HEK293T (cell line): ENCODE results near the gene NMT2.

Source experiments
- CTCF ChIA-PET: fragments of 350-600 bp; formaldehyde crosslinking; extraction: SDS; loops from one replicate; lab custom pipeline; 2021; ENCODE audit warnings: antibody characterized with exemption, inconsistent platforms; lab: Yijun Ruan, JAX
- POLR2A ChIA-PET: fragments of 350-600 bp; formaldehyde crosslinking; extraction: SDS; loops from one replicate; lab custom pipeline; 2020; ENCODE audit warnings: antibody characterized with exemption, inconsistent platforms; lab: Yijun Ruan, JAX
- DNase-seq: peaks from one replicate; pipeline ENCODE4 v3.0.0; 2012; ENCODE audit warnings: mixed read lengths; ENCODE audit errors: extremely low spot score
- ARNT ChIP-seq: fragments of 450-650 bp; IDR thresholded peaks from 2 replicates; pipeline ENCODE4 v1.6.1; 2017; ENCODE audit warnings: mild to moderate bottlenecking
- BHLHE40 ChIP-seq: fragments of 450-650 bp; IDR thresholded peaks from 2 replicates; pipeline ENCODE4 v1.6.1; 2016; ENCODE audit warnings: mild to moderate bottlenecking, moderate library complexity, borderline replicate concordance
- CTBP1 ChIP-seq: fragments of 450-650 bp; IDR thresholded peaks from 2 replicates; pipeline ENCODE4 v1.6.1; 2016; ENCODE audit warnings: borderline replicate concordance
- ELF4 ChIP-seq: fragments of 450-650 bp; IDR thresholded peaks from 2 replicates; pipeline ENCODE4 v1.6.1; 2017; ENCODE audit warnings: antibody characterized with exemption
- FOXA1 ChIP-seq: fragments of 450-650 bp; IDR thresholded peaks from 2 replicates; pipeline ENCODE4 v1.6.1; 2016; ENCODE audit warnings: mild to moderate bottlenecking
- FOXK2 ChIP-seq: fragments of 450-650 bp; IDR thresholded peaks from 2 replicates; pipeline ENCODE4 v1.6.1; 2016; ENCODE audit warnings: mild to moderate bottlenecking
- FOXM1 ChIP-seq: fragments of 450-650 bp; IDR thresholded peaks from 2 replicates; pipeline ENCODE4 v1.6.1; 2017; ENCODE audit warnings: mild to moderate bottlenecking, borderline replicate concordance
- HDGF ChIP-seq: fragments of 450-650 bp; IDR thresholded peaks from 2 replicates; pipeline ENCODE4 v1.6.1; 2017; ENCODE audit warnings: antibody characterized with exemption, borderline replicate concordance
- L3MBTL2 ChIP-seq: fragments of 450-650 bp; conservative IDR thresholded peaks from 2 replicates; pipeline ENCODE4 v1.6.1; 2016; ENCODE audit warnings: mild to moderate bottlenecking
- LEF1 ChIP-seq: fragments of 450-650 bp; IDR thresholded peaks from 2 replicates; pipeline ENCODE4 v1.6.1; 2017; ENCODE audit warnings: mild to moderate bottlenecking, borderline replicate concordance
- NFRKB ChIP-seq: fragments of 450-650 bp; IDR thresholded peaks from 2 replicates; pipeline ENCODE4 v1.6.1; 2016; ENCODE audit warnings: mild to moderate bottlenecking, moderate library complexity
- SP1 ChIP-seq: fragments of 450-650 bp; IDR thresholded peaks from 2 replicates; pipeline ENCODE4 v1.6.1; 2017
- SUZ12 ChIP-seq: fragments of 450-650 bp; IDR thresholded peaks from 2 replicates; pipeline ENCODE4 v1.6.1; 2016; ENCODE audit warnings: mild to moderate bottlenecking
- TARDBP ChIP-seq: fragments of 450-650 bp; IDR thresholded peaks from 2 replicates; pipeline ENCODE4 v1.6.1; 2016
- ZNF384 ChIP-seq: fragments of 450-650 bp; IDR thresholded peaks from 2 replicates; pipeline ENCODE4 v1.6.1; 2016
- TF ChIP-seq, protein P1 (sequence below): fragments of 450-650 bp; IDR thresholded peaks from 2 replicates; pipeline ENCODE4 v1.6.1; 2016

NMT2 gene

DNA sequence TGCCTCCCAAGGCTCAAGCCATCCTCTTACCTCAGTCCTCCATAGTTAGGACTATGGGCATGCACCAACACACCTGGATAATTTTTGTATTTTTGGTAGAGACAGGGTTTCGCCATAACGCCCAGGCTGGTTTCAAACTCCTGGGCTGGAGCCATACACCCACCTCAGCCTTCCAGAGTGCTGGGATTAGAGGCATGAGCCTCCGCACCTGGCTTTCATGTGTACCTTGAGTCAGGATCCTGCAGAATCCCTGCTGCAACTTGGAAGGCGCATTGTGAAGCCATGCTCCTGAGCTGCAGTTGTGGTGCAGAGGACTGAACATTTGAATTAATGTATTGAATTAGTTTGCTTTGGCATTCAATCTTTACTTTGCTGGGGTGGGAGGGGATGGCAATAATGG lies 29.4 kb upstream of the NMT2 start:
- ChIA-PET POLR2A (interaction anchor here (0.6 kb wide), 1 partner anchor 22 kb away, joined by 3 read pairs; no protein-coding TSS in a partner anchor), CTCF (no interaction called here)
- TF ChIP-seq FOXA1 = no peak
- TF ChIP-seq, protein P1, sequence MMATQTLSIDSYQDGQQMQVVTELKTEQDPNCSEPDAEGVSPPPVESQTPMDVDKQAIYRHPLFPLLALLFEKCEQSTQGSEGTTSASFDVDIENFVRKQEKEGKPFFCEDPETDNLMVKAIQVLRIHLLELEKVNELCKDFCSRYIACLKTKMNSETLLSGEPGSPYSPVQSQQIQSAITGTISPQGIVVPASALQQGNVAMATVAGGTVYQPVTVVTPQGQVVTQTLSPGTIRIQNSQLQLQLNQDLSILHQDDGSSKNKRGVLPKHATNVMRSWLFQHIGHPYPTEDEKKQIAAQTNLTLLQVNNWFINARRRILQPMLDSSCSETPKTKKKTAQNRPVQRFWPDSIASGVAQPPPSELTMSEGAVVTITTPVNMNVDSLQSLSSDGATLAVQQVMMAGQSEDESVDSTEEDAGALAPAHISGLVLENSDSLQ = no peak
- no peak for TF ChIP-seq L3MBTL2
- DNase-seq = no peak

DNA sequence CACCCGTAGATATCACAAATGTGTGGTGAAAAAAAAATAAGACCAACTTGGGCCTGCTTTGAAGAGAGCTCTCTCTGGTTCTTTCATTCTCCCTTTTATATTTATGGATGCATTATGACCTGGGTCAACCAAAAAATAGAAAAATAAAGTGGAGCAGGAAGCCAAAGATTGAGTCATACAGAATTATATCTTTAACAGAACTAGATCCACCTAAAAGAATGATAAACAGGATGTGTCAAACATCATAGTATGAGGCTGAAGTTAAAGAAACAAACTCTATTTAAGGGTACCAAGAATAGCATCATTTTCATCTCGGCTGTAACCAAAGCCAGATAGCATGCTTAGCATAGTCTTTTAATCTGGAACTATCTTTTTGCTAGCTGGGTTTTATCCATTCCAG lies 28.8 kb upstream of the NMT2 start:
- CTCF ChIA-PET = no interaction called here
- TF ChIP-seq SUZ12 = no peak
- TF ChIP-seq CTBP1 = no peak
- no peak for TF ChIP-seq FOXA1
- TF ChIP-seq NFRKB = no peak
- no peak for TF ChIP-seq ARNT
- no peak for TF ChIP-seq ZNF384
- DNase-seq = no peak
- POLR2A ChIA-PET = no interaction called here

DNA sequence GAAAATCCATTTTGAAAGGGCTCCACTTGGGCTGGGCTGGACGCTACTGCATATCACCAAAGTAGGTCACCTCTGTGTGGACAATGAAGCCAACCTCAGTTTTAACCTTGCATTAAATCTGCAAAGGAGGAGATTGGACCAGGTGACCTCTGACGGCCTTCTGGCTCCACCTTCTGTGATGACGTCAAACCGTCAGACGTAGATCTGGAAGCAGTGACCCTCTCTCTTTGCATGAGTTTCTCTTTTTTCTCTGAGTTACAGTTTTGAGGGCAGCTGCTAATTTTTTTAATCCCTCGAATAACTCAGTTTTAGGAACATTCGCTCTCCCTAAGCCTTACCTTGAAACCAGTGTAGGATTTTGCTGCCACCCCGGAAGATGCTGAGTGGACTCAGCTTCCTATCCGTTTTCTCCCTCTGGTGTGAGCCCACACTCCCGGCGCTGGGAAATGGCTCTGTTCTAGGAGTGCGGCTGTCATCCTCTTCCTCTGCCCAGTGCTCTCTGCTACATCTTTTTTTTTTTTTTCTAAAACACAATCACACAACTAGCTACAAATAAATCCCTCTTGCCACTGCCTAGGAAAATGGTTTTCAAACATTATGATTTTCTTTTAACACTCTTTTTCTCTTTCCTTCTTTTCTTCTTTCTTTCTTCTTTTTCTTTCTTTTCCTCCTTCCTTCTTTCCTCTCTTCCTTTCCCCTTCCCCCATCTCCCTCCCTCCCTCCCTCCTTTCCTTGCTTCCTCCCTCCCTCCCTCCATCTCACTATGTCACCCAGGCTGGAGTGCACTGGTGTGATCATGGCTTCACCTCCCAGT lies 27.7 kb upstream of the NMT2 start:
- no peak for DNase-seq
- ChIA-PET POLR2A (no interaction called here), CTCF (no interaction called here)
- TF ChIP-seq L3MBTL2 = no peak
- no peak for TF ChIP-seq SUZ12
- TF ChIP-seq FOXA1 = no peak

DNA sequence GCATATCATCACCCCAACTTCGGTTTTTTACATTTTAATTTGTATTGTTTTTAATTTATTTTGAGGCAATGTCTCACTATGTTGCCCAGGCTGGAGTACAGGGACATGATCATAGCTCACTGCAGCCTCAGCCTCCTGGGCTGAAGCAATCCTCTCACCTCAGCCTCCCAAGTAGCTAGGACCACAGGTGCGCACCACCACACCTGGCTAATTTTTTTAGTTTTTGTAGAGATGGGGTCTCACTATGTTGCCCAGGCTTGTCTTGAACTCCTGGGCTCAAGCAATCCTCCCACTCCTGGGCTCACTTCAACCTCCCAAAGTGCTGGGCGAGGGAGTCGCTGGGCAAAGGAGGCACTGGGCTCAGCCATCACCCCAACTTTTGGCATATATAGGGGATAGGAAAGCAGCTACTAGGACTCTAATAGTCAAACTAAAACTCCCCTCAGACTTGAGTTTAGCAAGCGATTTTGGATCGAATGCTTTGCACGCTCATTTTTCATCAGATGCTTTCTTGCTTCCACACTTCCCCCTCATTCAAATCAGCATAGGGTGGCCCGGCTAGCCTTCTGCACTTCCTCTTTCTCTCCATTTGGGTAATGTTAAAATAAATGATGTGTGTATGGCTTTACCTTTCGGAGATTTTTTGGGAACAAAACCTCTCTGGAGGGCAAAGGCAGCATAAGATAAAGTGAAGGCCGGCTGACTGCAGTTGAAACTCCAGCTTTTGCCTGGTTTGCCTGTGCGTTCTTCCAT lies 20.8 kb upstream of the NMT2 start:
- ChIA-PET POLR2A (interaction anchor here (1.2 kb wide), 1 partner anchor 231 kb away, joined by 3 read pairs; the partner anchor contains the start of gene MEIG1), CTCF (interaction anchor here (0.6 kb wide), 1 partner anchor 404 kb away, joined by 7 read pairs; no protein-coding TSS in a partner anchor)
- no peak for TF ChIP-seq BHLHE40
- TF ChIP-seq L3MBTL2 = no peak
- TF ChIP-seq FOXK2 = no peak
- TF ChIP-seq NFRKB = no peak
- TF ChIP-seq TARDBP = no peak
- TF ChIP-seq ELF4 = no peak
- no peak for TF ChIP-seq HDGF
- TF ChIP-seq ZNF384 = no peak
- TF ChIP-seq LEF1 = no peak
- TF ChIP-seq FOXA1 = no peak
- TF ChIP-seq SUZ12 = no peak
- no peak for TF ChIP-seq CTBP1
- TF ChIP-seq, protein P1 = no peak
- no peak for TF ChIP-seq SP1
- TF ChIP-seq FOXM1 = no peak
- TF ChIP-seq ARNT = no peak
- no peak for DNase-seq

DNA sequence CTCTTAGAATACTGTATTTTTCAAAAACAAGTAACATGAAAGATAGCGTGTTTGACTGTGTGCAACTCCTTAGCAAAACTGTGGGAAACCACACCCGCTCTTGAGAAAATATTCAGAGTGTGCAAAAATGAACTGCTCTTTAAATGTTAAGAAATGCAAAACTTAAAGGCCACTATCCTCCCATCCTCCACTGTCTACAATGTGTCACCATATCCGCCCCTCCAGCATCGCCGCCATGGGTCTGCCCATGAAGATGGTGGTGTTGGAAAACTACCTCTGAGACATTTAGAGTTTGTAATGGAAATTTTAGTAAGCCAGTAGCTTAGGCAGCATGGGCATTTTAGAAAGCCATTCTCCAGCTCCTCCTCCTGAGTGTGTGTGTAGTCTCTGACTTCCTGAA lies 20.1 kb upstream of the NMT2 start:
- ChIA-PET CTCF (no interaction called here), POLR2A (no interaction called here)
- TF ChIP-seq ARNT (no peak), NFRKB (no peak), FOXA1 (no peak), HDGF (no peak), SUZ12 (no peak), TARDBP (no peak), ELF4 (no peak), LEF1 (no peak), SP1 (no peak), FOXM1 (no peak), BHLHE40 (no peak), L3MBTL2 (no peak), CTBP1 (no peak), ZNF384 (no peak), FOXK2 (no peak)
- TF ChIP-seq, protein P1 = no peak
- DNase-seq = no peak
